NCI-H1092 treated with DMSO at 0.1 percent for 48 hours (cell line): ENCODE data around the gene SENP6.
A peak's percentile ranks its signal among the peaks of the same experiment; 100 is the strongest.
"Not testable (repeated sequence)": the region's sequence is repeated elsewhere in the genome, so short reads cannot be mapped to it uniquely, and the experiment has no call there.

Source experiments
- DNase-seq: peaks from one replicate; lab custom pipeline; 2025; lab: John Stamatoyannopoulos, UW

Gene SENP6

GRCh38 chr6:75601304-75602245 lies at the start of gene SENP6:
SENP6 (plus strand) TSS chr6:75601880; CDS start chr6:75602525, 645 bp downstream.
- peak; percentile 61 for DNase-seq

GRCh38 chr6:75556240-75556639 lies 45.4 kb upstream of the SENP6 start:
- DNase-seq, result no peak

- no peak for DNase-seq
These were observed 44.6 kb upstream of the SENP6 start for GRCh38 chr6:75557068-75557467.

- DNase-seq, result no peak
These were observed 38.6 kb upstream of the SENP6 start for GRCh38 chr6:75563032-75563431.

GRCh38 chr6:75566137-75566767 lies 35.4 kb upstream of the SENP6 start:
- no peak for DNase-seq

- no peak for DNase-seq
These were observed 33.6 kb upstream of the SENP6 start for GRCh38 chr6:75568100-75568499.

GRCh38 chr6:75568965-75569364 lies 32.7 kb upstream of the SENP6 start:
- DNase-seq, result no peak

GRCh38 chr6:75570671-75571070 lies 31.0 kb upstream of the SENP6 start:
- DNase-seq, result not testable (repeated sequence)

GRCh38 chr6:75572072-75572471 lies 29.6 kb upstream of the SENP6 start:
- no peak for DNase-seq

GRCh38 chr6:75579951-75580350 lies 21.7 kb upstream of the SENP6 start:
- DNase-seq, result no peak

GRCh38 chr6:75581231-75581630 lies 20.4 kb upstream of the SENP6 start:
- DNase-seq, result no peak

- DNase-seq, result not testable (repeated sequence)
These were observed 17.1 kb upstream of the SENP6 start for GRCh38 chr6:75584552-75584951.

GRCh38 chr6:75588948-75589347 lies 12.7 kb upstream of the SENP6 start:
- no peak for DNase-seq

GRCh38 chr6:75590370-75590769 lies 11.3 kb upstream of the SENP6 start:
- DNase-seq, result no peak

- not testable (repeated sequence) for DNase-seq
These were observed 5.3 kb upstream of the SENP6 start for GRCh38 chr6:75596380-75596779.

GRCh38 chr6:75600768-75601167 lies 912 bp upstream of the SENP6 start:
- peak; percentile 22 for DNase-seq

GRCh38 chr6:75602246-75603105 lies 796 bp downstream of the SENP6 start:
- peak; percentile 42 for DNase-seq

- DNase-seq, result no peak
These were observed 1.4 kb downstream of the SENP6 start for GRCh38 chr6:75603106-75603420.

- no peak for DNase-seq
These were observed 2.6 kb downstream of the SENP6 start for GRCh38 chr6:75604294-75604693.

GRCh38 chr6:75605635-75606034 lies 4.0 kb downstream of the SENP6 start:
- no peak for DNase-seq

GRCh38 chr6:75608304-75608703 lies 6.6 kb downstream of the SENP6 start:
- no peak for DNase-seq

- DNase-seq, result no peak
These were observed 7.4 kb downstream of the SENP6 start for GRCh38 chr6:75608956-75609533.
